ENCODE measurements around the gene IER3IP1.

GRCh38 chr18:47187721-47188120, 11.6 kb upstream of the IER3IP1 start:
- no peak for TF ChIP-seq CTCF (IDR thresholded peaks at IDR 0.05)
- TF ChIP-seq POLR2A (IDR thresholded peaks at IDR 0.05) = no peak
